ENCODE results near the gene PET100.

PET100 gene

GRCh38 chr19:7618771-7619510 is 10.7 kb upstream of the PET100 start:
- Histone ChIP-seq H3K4me3 (ENCODE audit: insufficient read depth in 1 of 2, low read depth in 1 of 2, low read length in 2 of 2) (no peak overlapping the region), H3K36me3 (ENCODE audit: control insufficient read depth in 1 of 2, insufficient read depth in 2 of 2, low read depth in 1 of 2, low read length in 2 of 2) (peaks cover 33 to 75% of the 10 kb centered on the region in 2 experiments), H3K23ac (ENCODE audit: low read length in 2 of 2) (no peak overlapping the region), H2BK15ac (ENCODE audit: low read depth, poor library complexity, severe bottlenecking) (no peak overlapping the region), H3K4me1 (ENCODE audit: control insufficient read depth, insufficient read depth, low read depth, low read length) (no peaks in the 10 kb centered on the region), H3K14ac (ENCODE audit: low read length in 2 of 2) (no peak overlapping the region), H4K8ac (ENCODE audit: low read length) (no peak overlapping the region), H3K18ac (ENCODE audit: low read depth in 1 of 2, low read length in 2 of 2) (no peak overlapping the region), H3K4me2 (ENCODE audit: low read length, poor library complexity, severe bottlenecking) (no peak overlapping the region), H2AK5ac (ENCODE audit: low read length, severe bottlenecking) (no peak overlapping the region), H3K79me1 (replicated peaks; ENCODE audit: low read length, poor library complexity, severe bottlenecking) (peaks cover 12% of the 10 kb centered on the region), H2AFZ (ENCODE audit: low read depth, low read length) (no peak overlapping the region), H3K27ac (ENCODE audit: low read length, poor library complexity, severe bottlenecking) (no peak overlapping the region), H2BK12ac (ENCODE audit: low read length in 2 of 2) (no peak overlapping the region), H2BK5ac (ENCODE audit: low read depth, low read length, poor library complexity, severe bottlenecking) (no peak overlapping the region), H3K9me3 (ENCODE audit: control insufficient read depth, low read length) (no peaks in the 10 kb centered on the region), H4K91ac (ENCODE audit: low read length) (no peak overlapping the region), H3K27me3 (ENCODE audit: control insufficient read depth in 1 of 2, insufficient read depth in 1 of 2, low read length in 2 of 2) (no peaks in the 10 kb centered on the region), H2BK120ac (ENCODE audit: low read depth, low read length) (no peak overlapping the region), H3K9ac (ENCODE audit: low read length) (no peak overlapping the region), H3K4ac (ENCODE audit: low read depth in 1 of 2, low read length in 2 of 2) (no peak overlapping the region)
- no peak for DNase-seq
- 97% methylated on average over 20 of the region's 21 CpGs for WGBS

- H2AFZ ChIP-seq (ENCODE audit: low read depth, low read length) = no peak overlapping the region
- H3K79me1 ChIP-seq (replicated peaks; ENCODE audit: low read length, poor library complexity, severe bottlenecking) = peaks cover 19% of the 10 kb centered on the region
- H3K14ac ChIP-seq (ENCODE audit: low read length in 2 of 2) = no peak overlapping the region
- no peaks in the 10 kb centered on the region for H3K9me3 ChIP-seq (ENCODE audit: control insufficient read depth, low read length)
- no peak overlapping the region for H2AK5ac ChIP-seq (ENCODE audit: low read length, severe bottlenecking)
- no peak overlapping the region for H2BK15ac ChIP-seq (ENCODE audit: low read depth, poor library complexity, severe bottlenecking)
- no peak overlapping the region for H3K9ac ChIP-seq (ENCODE audit: low read length)
- peaks cover 39 to 85% of the 10 kb centered on the region in 2 experiments for H3K36me3 ChIP-seq (ENCODE audit: control insufficient read depth in 1 of 2, insufficient read depth in 2 of 2, low read depth in 1 of 2, low read length in 2 of 2)
- H3K23ac ChIP-seq (ENCODE audit: low read length in 2 of 2) = no peak overlapping the region
- no peak overlapping the region for H3K4me2 ChIP-seq (ENCODE audit: low read length, poor library complexity, severe bottlenecking)
- no peak overlapping the region for H3K18ac ChIP-seq (ENCODE audit: low read depth in 1 of 2, low read length in 2 of 2)
- H3K27me3 ChIP-seq (ENCODE audit: control insufficient read depth in 1 of 2, insufficient read depth in 1 of 2, low read length in 2 of 2) = no peaks in the 10 kb centered on the region
- H2BK5ac ChIP-seq (ENCODE audit: low read depth, low read length, poor library complexity, severe bottlenecking) = no peak overlapping the region
- no peak overlapping the region for H4K8ac ChIP-seq (ENCODE audit: low read length)
- no peak overlapping the region for H3K27ac ChIP-seq (ENCODE audit: low read length, poor library complexity, severe bottlenecking)
- H4K91ac ChIP-seq (ENCODE audit: low read length) = no peak overlapping the region
- H3K4me1 ChIP-seq (ENCODE audit: control insufficient read depth, insufficient read depth, low read depth, low read length) = no peaks in the 10 kb centered on the region
- H2BK12ac ChIP-seq (ENCODE audit: low read length in 2 of 2) = no peak overlapping the region
- 97% methylated on average over 48 of the region's 48 CpGs for WGBS
- no peak overlapping the region for H3K4me3 ChIP-seq (ENCODE audit: insufficient read depth in 1 of 2, low read depth in 1 of 2, low read length in 2 of 2)
- H3K4ac ChIP-seq (ENCODE audit: low read depth in 1 of 2, low read length in 2 of 2) = no peak overlapping the region
- DNase-seq = no peak
- H2BK120ac ChIP-seq (ENCODE audit: low read depth, low read length) = no peak overlapping the region
Observed at GRCh38 chr19:7619671-7620441, 9.7 kb upstream of the PET100 start.

GRCh38 chr19:7620442-7621412 is 8.9 kb upstream of the PET100 start:
- no peak for DNase-seq
- Histone ChIP-seq H2AFZ (ENCODE audit: low read depth, low read length) (no peak overlapping the region), H3K4ac (ENCODE audit: low read depth in 1 of 2, low read length in 2 of 2) (no peak overlapping the region), H2AK5ac (ENCODE audit: low read length, severe bottlenecking) (no peak overlapping the region), H3K4me2 (ENCODE audit: low read length, poor library complexity, severe bottlenecking) (no peak overlapping the region), H2BK15ac (ENCODE audit: low read depth, poor library complexity, severe bottlenecking) (no peak overlapping the region), H2BK5ac (ENCODE audit: low read depth, low read length, poor library complexity, severe bottlenecking) (no peak overlapping the region), H3K36me3 (ENCODE audit: control insufficient read depth in 1 of 2, insufficient read depth in 2 of 2, low read depth in 1 of 2, low read length in 2 of 2) (peaks cover 39 to 93% of the 10 kb centered on the region in 2 experiments), H3K9ac (ENCODE audit: low read length) (no peak overlapping the region), H3K27ac (ENCODE audit: low read length, poor library complexity, severe bottlenecking) (no peak overlapping the region), H2BK12ac (ENCODE audit: low read length in 2 of 2) (no peak overlapping the region), H2BK120ac (ENCODE audit: low read depth, low read length) (no peak overlapping the region), H3K27me3 (ENCODE audit: control insufficient read depth in 1 of 2, insufficient read depth in 1 of 2, low read length in 2 of 2) (no peaks in the 10 kb centered on the region), H3K4me1 (ENCODE audit: control insufficient read depth, insufficient read depth, low read depth, low read length) (no peaks in the 10 kb centered on the region), H3K4me3 (ENCODE audit: insufficient read depth in 1 of 2, low read depth in 1 of 2, low read length in 2 of 2) (no peak overlapping the region), H3K18ac (ENCODE audit: low read depth in 1 of 2, low read length in 2 of 2) (no peak overlapping the region), H3K23ac (ENCODE audit: low read length in 2 of 2) (no peak overlapping the region), H4K8ac (ENCODE audit: low read length) (no peak overlapping the region), H3K79me1 (replicated peaks; ENCODE audit: low read length, poor library complexity, severe bottlenecking) (peaks cover 25% of the 10 kb centered on the region), H3K14ac (ENCODE audit: low read length in 2 of 2) (no peak overlapping the region), H4K91ac (ENCODE audit: low read length) (no peak overlapping the region), H3K9me3 (ENCODE audit: control insufficient read depth, low read length) (no peaks in the 10 kb centered on the region)
- 98% methylated on average over 57 of the region's 57 CpGs for WGBS

Measured in mesenchymal stem cell (in vitro differentiated cells and primary cell).